ENCODE results near the gene FZD4.
"Not testable (repeated sequence)": the region's sequence is repeated elsewhere in the genome, so short reads cannot be mapped to it uniquely, and the experiment has no call there.

FZD4 gene

DNA sequence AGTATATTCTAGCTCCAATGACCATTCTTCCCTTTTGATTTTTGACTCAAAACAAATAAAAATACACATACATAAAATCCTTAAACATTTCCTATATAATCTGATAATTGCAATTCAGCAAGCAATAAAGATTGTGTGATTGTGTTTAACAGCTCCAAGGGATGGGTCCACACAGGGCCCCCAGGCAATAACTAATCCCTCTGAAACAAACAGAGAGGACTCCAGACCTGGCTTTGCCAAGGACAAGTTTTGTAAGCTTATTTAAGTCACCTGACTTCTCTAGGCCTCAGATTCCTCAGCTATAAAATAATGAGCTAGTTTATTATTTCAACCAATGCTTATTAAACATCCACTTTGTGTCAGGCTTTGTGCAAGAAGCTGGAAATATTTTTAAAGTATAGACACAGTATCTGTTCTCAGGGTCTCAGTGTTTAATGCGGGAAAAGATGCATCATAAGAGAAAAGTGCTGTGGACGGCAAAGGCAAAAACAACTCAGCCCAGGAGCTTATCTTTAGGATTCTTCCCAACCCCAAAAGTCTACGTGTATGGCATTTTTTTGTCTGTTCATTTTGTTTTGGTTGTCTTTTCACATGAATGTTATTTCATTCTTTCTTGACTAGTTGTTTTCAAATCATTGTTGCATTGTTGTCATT, 20.1 kb downstream of the FZD4 start:
- DNase-seq, result no peak

DNA sequence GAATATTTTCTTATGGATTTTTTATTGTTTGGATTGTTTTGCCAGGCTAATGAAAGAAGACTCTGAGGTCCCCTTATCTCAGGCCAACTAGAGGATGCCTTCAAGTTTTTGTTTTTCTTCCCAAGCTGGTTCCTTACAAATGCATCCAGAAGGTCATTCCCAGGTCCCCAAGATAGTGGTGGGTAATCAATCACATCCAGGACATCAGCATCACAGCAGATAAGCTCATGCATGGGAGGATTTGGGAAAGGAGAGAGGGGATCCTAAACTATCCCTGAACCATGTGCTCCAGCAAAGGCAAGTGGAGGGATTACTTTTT, 20.7 kb downstream of the FZD4 start:
- DNase-seq, result no peak

DNA sequence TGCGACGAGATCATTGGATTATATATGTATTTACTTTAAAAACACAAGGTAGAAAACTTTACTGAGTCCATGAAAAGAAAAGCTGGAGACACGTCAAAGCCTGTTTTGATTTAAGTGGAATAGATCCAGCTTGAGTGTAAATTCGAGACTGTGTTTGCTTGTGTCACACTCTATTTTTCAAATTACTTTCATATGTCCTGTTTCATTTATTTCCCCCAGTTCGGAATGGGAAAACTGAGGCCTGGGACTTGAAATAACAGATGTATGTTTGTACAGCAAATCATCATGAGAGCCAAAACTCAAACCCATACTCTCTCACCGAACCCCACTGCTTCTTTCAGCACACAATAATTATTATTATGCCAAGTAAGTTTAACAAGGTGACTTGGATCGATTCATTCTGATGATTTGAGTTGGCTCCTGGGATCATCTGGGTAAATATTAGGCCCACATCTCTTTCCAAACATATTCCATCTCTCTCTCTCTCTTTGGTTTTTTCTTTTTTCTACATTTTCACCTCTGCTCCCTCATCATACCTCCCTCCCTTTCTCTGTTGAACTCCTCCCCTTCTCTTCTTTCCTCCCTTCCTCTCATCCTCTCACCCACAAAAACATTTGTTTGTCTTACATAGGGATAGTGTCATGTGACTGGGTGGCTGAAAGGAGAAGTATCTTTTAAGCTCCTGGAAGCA, 21.2 kb downstream of the FZD4 start:
- no peak for DNase-seq

DNA sequence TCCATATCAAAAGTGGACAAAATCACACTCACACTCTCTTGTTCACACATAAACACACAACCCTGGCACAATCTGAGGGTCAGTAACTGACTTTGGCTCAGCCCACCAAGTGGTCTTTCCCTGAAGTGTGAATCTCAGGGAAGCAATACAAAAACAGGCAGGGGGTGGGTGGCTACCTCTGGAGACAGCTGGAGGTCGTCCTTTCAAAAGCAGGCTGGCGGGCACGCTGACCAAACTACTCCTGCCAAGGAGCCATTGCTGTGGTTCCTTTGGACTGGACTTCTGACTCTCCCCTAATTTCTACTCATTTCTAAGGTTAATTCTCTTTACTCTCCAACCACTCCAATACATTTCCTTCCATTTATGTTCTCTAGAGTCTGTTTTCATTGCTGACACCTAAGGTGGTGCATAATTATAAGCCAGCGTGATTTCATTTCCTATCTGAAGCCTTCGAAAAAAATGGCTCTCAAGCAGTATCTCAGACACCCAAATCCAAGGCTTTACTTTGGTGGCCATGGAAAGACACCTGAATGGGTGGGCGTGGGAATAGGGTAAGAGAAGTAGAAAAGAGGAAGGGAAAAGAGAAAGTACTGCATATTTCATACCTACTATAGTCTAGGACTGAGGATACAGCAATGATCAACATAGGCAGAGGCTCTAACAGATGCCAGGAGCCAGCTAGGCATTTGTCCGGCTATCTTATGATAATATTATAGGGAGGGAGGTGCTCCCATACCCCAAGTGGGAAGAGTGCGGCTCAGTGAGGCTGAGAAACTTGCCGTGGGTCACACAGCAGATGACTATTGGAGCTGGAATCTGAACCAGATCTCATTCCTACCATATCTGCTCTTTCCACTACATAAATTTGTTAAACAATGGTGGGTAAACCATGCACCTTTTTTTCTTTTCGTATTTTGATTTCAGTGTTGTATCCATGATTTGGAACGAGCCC, 22.0 kb downstream of the FZD4 start:
- no peak for DNase-seq

DNA sequence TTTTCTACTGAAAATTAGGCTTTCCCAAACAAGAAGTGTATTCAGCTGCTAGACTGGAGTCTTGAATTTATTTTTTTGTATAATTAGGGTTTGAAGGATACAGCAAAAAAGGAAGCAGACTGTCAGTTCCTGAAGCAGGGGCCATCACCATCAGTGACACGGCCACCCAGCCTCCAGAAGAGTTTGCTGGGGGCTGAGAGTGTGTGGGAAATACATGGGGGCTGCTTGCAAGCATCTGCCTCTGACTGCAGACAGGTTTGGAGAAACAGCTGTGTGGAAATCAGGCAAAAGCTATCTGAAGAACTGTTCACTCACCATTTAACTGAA, 23.0 kb downstream of the FZD4 start:
- DNase-seq, result no peak

DNA sequence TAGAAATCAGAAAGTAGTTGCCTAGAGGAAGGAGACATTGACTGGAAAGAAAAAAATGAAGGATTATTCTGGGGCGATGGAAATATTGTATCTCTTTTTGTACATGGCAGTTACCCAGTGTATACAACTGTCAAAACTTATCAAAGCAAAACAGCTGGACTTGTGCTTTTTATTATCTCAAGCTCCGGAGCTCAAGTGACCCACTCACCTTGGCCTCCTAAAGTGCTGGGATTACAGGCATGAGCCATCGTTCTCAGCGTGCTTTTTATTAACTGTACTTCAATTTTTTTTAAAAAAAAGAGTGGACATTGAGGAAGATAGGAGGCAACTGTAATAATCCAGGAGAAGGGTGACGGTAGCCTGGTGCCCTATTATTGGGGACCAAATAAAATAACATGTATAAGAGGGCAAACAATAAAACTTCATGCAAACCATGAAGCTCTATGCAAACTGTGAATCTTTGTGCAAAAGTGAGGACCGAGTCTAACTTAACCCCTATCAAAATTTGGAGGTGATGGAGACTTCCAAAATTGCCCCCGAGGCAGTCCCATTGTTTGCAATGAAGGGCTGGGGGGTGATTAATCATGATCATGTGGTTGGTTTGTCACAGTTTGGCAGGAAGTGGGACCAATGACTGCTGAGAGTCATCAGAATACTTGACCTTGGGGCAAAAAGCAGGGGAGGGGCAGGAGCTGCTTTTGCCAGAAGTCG, 23.5 kb downstream of the FZD4 start:
- no peak for DNase-seq

DNA sequence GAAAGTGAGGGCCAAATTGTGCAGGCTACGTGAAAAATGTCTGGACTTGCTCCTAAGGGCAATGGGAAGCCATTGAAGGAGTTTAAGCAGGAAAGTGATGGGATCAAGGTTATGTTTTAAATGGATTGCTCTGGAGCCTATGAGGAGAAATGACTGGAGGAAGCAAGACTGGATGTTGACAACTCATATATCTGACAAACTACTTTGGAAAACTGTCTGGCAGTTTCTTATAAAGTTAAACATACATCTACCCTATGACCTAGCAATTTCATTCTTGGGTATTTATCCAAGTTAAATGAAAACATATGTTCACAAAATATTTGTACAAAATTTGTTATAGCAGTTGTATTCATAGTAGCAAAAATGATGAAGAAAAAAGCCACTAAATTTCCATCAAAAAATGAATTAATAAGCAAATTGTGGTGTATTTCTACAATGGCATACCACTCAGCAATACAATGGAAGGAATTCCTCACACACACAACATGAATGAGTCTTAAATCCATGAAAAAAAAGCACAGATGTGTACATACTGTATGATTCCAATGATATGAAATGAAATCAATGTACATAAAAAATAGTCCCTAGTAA, 24.1 kb downstream of the FZD4 start:
- no peak for DNase-seq

DNA sequence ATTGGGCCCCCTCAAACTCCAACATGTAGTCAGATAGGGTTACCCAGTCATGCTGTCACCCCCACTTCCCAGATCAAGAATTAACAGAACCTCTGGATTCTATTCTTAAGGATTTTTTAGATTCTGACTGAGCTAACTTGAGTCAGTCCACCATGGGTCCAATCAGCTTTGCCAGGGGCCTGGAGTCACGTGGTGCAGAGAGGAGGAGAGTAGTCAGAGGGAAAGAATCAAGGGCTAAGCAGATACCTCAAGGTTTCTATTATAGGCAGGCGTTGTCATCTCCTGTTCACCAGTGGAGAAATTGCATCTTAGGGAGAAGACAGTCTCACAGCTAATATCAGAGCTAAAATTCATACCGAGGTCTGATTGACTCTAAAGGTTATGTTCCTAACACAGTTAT, 28.2 kb downstream of the FZD4 start:
- no peak for DNase-seq

DNA sequence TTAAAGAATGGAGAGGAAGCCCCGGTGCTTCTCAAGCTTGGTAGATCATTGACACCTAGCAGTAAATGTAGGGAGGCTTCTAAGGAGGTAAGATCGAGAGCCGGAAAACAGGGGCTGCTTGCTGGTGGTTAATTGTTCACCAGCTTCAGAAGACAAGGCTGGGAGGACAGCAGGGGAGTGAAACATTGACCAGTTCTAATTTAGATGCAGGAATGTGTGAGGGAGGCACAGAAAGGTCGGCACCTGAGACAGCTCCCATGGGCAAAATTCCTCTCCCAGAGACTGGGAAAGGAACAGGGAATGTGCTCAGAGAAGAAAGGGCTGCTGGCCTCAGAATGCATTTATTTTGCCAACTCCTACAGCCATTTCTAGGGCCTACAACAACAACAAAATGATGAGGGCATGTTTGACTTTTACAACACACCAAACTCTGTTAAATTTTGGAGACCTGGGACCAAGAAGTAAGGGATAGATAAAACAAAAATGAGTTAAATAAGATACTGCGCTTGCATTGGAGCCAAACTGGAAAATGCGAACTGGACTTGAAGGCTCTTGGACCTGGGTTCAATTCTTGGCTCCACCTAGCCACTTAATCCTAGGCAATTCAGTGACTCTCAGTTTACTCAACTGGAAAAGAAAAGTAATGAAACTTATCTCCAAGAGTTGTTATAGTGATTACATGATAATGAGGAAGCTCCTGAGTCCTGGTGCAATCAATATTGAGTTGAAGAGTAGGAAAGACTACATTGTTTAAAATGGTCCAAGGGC, 31.0 kb downstream of the FZD4 start:
- no peak for DNase-seq

DNA sequence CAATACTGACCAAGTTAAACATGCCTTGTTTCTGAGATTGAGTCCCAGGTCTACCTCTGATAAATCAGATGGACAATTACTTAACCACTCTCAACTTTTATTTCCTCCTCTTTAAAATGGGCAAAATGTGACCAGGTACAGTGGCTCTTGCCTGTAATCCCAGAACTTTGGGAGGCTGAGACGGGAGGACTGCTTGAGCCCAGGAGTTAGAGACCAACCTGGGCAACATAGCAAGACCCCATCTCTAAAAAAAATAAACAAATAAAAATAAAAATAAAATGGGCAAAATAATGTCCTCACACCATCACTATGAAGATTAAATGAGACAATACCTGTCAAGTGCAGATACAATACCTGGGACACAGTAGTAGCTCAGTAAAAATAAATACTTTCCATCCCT, 33.0 kb downstream of the FZD4 start:
- no peak for DNase-seq

DNA sequence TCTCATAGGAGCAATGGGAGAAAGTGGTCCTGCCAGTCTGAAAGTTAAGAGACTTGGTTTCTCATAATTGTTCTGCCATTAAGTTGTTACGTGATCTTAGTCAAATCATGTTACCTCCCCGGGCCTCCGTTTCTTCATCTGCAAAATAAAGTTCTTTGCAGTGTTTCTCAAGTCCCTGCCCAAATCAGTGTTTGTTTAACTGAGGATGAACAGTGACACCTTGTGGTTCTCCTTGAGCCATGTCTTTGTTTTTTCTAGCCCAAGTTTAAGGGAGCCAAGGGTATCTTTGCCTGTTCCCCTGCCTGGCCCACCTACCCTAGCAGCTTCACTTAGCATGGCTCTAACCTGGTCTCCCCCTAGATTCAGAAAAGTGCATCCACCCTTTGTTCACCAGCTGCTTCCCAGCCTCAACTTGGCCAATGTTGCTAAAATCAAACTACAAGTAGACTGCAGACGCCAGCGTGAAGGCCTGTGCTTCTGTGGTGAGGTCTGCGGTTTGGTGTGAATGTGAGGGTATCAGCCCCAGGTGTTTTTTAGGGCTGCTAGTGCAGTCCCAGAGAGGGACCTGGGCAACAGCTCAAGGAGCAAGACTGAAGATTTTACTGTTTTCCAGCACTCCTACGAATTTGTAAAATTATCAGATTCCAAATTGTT, 35.5 kb downstream of the FZD4 start:
- no peak for DNase-seq

DNA sequence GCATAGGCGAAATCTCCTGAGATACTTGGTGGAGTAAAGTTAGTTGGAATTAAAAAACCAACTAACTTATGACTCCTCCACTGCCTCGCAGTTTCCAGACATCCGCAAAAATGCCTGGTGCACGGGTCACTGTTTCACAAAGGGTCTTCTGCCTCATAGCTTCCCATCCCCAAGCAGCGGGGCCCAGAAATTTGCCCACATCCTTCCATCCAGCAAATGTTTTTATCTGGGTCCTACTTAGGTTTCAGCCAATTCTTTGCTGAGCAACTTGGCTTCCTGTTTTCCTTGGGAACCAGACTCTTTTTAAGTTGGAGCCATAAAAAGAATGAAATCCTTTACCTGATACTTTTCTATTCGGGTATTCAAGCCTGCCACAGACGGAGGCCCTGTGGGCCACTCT, 36.2 kb downstream of the FZD4 start:
- DNase-seq, result no peak

DNA sequence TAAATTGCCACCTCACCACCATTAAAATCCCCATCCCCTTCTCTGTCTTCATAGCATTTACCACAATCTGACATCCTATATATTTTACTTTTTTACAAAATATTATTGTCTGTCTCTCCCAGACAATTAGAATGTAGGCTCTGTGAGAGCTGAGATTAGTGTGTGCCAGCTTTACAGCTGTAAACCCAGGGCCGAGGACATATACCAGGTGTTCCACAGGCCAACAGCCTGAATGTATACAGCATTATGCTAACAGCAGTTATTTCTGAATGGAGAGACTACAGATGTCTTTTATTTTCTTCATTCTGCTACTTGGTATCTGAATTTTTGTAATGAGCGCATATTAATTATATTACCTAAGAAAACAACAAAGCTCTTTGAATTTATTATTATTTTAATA, 36.7 kb downstream of the FZD4 start:
- DNase-seq, result no peak

DNA sequence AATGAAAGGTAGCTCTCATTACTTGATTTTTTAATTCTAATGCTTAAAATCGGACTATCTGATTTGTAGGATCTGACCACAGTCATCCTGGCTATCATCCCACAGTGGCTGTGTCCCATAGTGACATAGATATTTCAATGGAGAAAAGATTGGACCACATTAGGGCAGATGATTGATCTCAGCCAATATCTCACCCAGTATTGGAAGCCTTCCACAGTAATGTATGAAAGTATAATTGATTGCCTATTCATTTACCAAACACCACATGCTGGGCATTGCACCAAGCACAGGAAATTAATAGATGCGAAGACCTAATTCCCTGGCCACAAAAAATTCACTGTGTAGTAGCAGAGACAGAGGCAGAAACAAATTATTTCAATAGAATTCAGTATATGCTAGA, 37.6 kb downstream of the FZD4 start:
- DNase-seq, result no peak

DNA sequence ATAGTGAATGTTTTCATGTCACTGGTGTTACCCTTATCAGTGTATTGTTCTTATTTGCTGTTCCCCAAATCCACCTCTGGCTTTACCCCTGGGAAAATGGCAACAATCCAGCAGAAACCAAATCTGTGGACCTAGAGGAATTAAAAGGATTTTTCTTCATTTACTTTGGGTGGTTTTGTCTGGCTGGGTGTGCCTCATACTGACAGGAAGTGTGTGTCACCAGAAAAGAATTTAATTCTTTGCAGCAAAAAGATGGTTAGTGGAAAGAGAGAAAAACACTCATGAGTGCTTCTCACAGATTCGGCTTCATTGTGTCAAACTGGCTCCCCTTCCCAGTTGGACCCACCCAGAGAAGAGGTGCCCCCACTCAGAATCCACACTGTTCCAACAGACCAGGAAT, 38.9 kb downstream of the FZD4 start:
- DNase-seq, result no peak

DNA sequence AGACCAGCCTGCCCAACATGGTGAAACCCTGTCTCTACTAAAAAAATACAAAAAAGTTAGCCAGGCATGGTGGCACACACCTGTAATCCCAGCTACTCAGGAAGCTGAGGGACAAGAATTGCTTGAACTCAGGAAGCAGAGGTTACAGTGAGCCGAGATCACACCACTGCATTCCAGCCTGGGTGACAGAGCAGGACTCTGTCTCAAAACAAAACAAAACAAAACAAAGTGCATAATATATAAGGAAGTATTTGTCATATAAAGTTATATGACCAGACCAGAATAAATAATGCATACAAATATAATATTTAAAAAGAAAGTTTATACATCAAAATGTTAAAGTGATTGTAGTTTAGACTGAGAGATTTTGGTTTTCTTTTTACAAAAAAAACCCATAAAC, 39.3 kb downstream of the FZD4 start:
- not testable (repeated sequence) for DNase-seq

DNA sequence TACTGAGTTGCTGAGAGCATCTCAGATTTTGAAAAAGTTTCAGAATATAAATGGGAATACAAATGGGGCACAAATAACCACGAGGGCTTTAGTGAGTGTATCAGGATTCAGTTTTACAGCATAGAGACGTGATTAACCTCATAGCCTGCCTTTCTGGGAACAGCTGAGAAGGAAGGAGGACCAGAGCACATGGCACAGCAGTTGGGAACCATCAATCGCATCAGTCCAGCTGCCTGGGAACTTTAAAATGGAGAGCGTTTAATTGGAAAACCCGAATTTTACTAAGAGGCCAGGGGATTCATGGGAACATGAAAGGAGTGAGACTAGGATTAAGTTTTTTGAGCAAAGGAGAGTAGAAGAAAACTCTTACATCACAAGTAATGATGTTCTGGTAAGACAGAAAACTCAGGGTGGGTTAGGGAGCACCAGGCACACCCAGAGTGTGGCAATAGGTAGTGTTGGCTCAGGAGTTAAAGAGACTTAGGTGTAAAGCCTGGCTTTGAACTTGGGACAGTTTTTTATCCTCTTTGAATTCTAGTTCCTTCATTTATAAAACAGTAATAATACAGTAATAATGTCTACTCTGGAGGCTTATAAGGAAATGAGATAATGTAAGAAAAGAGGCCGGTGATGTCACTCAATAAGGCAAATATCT, 40.2 kb downstream of the FZD4 start:
- DNase-seq, result no peak

DNA sequence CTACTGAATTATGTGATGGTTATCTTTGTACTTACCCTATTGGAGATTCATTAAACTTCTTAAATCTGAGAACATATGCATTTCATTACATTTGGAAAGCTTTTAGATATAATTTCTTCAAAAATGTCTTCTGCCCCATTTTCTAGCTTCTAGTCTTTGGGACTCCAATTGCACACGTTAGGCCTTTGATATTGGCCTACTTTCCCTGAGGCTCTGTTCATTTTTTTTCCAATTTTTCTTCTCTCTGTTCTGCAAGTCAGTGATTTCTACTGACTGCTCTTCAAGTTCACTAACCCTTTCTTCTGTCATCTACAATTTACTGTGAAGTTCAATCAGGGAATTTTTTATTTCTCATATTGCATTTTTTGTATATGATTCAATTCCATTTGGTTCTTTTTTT, 43.0 kb downstream of the FZD4 start:
- no peak for DNase-seq

DNA sequence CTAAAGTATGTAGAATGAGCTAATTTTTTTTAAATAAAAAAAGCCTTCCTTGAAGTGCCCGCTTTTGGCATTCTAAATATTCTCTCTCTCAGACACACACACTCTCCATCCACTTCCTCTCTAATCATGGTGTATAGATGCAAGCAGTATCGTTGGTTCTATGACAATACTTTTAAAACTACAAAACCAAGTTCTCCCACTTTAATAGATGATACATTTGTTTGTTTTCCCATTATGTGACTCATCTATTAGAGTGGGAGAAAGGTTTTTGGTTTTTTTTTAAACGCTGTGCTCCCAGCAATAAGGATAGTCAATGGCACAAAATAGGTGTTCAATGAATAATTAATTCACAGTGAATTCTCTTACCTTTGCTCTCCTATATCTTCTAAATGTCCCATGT, 44.6 kb downstream of the FZD4 start:
- no peak for DNase-seq

DNA sequence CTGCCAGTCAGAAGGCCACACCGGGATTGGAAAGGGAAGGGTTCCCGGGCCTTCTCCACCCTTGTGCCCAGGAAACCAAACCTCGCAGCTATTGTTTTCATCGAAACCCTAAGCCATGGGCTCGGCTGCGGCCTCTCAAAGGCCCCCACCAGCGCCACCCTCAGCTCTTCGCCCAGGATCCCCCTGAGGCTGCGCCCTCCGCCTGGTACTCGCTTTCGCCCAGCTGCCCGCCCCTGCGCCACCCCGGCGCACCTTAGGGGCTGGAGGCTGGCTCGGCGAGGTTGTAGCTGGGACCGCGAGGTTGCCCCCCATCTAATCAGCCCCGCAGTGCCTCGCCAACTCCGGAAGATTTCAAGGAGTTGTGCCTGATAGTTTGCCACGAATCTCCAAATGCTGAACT, 49.0 kb downstream of the FZD4 start:
- DNase-seq, result no peak

DNA sequence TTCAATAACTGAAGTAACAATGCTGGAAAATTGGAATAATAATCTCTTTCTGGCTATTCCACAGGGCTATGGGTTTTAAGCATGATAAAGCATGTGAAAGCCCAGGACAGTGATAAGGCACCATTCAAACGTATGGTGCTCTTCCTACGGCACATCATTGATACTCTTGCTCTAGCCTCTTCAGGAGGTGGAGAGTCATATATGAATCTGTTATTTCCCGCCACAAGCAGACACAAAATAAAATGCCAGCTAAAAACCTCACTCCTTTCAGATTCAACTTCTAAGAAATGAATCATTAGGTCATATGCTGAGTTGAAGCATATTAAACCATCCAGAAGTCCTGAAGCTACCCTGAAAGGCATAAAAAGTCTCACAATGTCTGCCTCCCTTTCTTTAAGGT, 49.9 kb downstream of the FZD4 start:
- DNase-seq, result no peak

Measured in NCI-H146 (cell line).